Jurkat, Clone E6-1 (cell line): ENCODE measurements around the gene FKBP2.

Experiments used
- DNase-seq: peaks from one replicate; pipeline ENCODE4 v3.0.0-alpha.2; 2011; ENCODE audit warnings: low read depth, low spot score
- H3K4me3 ChIP-seq: 2 replicates; pipeline ENCODE4 v1.5.1; 2011; ENCODE audit warnings: mild to moderate bottlenecking, low read length, control low read depth, moderate library complexity

The FKBP2 gene

DNA sequence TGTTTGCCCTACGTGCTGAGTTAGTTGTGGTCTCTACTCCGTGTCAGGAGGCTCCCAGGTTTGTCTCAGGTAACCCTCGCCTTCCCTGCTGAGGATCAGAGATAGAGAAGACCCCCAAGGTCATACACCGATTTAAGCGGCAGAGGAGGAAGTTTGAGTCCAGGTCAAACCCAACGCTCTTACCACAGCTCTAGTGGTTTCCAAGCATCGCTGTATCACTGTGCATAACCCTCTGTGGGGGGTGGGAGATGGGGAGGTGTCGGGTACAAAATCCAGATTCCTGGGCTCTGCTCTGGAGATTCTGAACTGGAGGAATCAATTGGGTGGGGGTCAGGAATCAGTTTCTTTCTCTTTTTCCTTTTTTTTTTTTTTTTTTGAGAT lies 9.9 kb upstream of the FKBP2 start:
- DNase-seq = no peak

DNA sequence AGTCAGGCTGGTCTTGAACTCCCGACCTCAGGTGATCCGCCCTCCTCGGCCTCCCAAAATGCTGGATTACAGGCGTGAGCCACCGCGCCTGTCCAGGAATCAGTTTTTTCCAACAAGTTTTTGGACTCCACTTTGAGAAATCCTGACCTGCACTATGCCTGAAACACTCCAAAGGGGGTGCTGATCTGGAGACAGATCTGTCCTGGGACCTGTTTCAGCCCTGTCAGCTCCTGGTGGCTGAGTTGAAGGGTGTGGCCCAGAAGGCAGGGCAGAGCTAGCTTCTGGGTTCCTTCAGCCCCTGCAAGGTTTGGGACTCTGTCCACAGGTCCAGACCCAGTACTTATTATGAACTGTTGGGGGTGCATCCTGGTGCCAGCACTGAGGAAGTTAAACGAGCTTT lies 9.3 kb upstream of the FKBP2 start:
- DNase-seq = no peak
- H3K4me3 ChIP-seq = no peak overlapping the region

More for the DNA sequence above, 9.9 kb upstream of the FKBP2 start:
- H3K4me3 ChIP-seq = peak overlapping the region; percentile 60

DNA sequence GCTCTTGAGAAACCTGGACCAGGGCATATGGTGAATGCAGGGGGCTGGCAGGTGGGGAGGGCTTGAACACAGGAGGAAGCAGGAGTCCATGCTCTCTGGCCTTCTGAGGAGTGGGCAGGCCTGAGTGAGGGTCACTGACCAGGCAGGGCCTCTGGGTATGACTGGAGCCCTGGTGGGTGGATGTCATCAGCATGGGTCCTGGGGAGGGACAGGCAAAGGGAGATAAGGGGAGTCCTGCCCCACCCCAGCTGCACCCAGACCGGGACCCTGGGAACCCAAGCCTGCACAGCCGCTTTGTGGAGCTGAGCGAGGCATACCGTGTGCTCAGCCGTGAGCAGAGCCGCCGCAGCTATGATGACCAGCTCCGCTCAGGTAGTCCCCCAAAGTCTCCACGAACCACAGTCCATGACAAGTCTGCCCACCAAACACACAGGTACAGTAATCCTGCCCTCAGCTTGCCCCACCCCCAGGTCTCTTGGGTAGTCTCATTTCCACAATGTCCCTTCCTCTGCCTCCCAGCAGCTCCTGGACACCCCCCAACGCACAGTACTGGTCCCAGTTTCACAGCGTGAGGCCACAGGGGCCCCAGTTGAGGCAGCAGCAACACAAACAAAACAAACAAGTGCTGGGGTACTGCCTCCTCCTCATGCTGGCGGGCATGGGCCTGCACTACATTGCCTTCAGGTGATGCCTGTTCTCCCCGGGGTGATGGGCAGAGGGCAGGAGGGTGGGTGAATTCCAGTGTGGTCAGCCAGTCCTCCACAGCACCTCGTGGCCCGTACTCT lies 8.5 kb upstream of the FKBP2 start:
- H3K4me3 ChIP-seq = no peak overlapping the region
- no peak for DNase-seq

- no peak for DNase-seq
- H3K4me3 ChIP-seq = no peak overlapping the region
Observed at GRCh38 chr11:64232967-64233315, 8.0 kb upstream of the FKBP2 start.

- no peak for DNase-seq
- peak within 1 kb of the TSS; percentile 60 for H3K4me3 ChIP-seq
Observed at GRCh38 chr11:64233913-64234586, 6.8 kb upstream of the FKBP2 start, which contains the start of gene VEGFB. TSS of gene VEGFB (plus strand) at chr11:64234584. CDS start at chr11:64234834, 250 bp downstream.

GRCh38 chr11:64234647-64235379 lies 6.1 kb upstream of the FKBP2 start:
- peak overlapping the region; percentile 60 for H3K4me3 ChIP-seq
- no peak for DNase-seq

- no peak for DNase-seq
- H3K4me3 ChIP-seq = peak overlapping the region; percentile 60
Observed at GRCh38 chr11:64235437-64236161, 5.3 kb upstream of the FKBP2 start.

DNA sequence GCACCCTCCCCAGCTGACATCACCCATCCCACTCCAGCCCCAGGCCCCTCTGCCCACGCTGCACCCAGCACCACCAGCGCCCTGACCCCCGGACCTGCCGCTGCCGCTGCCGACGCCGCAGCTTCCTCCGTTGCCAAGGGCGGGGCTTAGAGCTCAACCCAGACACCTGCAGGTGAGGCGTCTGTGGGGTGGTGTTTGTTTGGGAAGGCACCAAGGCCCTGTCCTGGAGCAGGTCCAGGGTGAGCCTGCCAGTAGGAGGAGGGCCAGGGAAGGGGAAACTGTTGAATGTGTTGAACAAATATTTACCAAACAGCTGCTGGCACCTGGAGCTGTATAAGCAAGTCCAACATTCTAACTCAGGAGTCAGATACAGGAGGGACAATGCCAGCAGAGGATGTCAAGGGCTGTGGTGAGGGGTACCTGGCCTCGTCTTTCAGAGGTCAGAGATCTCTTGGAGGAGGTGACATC lies 3.4 kb upstream of the FKBP2 start:
- no peak overlapping the region for H3K4me3 ChIP-seq
- no peak for DNase-seq

- DNase-seq = no peak
- no peak overlapping the region for H3K4me3 ChIP-seq
Observed at GRCh38 chr11:64238076-64238475, 2.8 kb upstream of the FKBP2 start.

DNA sequence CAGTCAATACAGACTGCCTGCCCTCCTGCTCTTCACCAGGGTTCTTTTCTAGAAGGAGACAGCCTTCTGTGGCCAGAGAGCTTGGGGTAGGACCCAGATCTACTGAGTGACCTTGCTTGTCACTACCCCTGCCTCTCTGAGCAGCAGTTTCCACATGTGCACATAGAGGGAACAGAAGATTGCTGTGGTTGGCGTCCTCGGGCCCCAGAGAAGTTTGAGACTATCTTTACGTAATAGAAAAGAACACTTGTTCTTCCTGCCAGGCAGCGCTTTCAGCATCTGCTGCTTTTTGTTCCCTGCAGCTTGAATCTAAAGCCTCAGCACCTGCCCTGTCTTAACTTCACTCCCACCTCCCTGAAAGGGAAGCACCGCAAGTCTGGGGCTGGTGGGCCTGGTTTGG lies 1.9 kb upstream of the FKBP2 start:
- no peak overlapping the region for H3K4me3 ChIP-seq
- DNase-seq = no peak

- DNase-seq = no peak
- H3K4me3 ChIP-seq = peak overlapping the region; percentile 66
Observed at GRCh38 chr11:64239662-64240434, 1.0 kb upstream of the FKBP2 start.

GRCh38 chr11:64241241-64241490 lies 271 bp downstream of the FKBP2 start:
- DNase-seq = peak; percentile 97
- peak overlapping the region; percentile 66 for H3K4me3 ChIP-seq

DNA sequence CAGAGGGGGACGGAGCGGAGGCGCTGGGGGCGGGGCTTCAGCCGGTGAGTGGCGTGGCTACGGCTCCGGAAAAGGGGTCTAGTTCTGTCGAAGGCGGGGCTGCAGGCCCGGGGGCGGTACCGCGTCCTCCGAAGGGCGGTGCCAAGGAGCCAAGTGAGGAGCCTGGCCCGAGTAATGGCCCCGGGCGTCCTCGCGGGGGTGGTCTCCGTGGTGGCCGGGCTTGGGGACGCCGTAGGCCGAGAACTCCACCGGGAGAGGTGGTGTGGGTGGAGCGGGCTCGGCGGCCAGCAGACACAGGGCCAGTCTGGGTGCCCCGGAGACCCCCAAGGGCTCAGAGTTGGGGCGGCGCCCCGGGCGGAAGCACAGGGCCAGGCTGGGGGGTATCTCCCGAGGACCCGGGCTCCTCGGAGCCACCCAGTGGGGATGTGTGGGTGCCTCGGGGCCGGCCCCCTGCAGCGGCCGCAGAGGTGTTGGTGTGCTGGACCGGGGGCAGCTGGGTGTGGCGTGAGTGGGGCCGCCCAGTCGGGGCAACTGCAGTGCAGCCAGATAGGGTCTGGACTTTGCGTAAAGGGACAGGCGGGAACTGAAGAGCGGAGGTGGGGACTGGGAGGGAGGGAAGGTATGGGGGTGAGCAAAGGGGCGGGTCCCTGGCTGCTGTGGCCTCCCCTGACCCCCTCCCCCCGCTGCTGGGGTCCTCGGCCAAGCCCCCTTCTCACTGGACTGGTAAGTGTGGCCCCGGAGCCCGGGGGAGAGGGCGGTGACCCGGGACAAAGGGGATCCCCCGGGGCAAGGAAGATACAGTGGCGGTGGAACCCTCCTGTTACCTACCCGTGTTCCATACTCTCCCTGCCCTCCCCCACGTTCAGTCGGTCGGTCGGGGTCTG lies 838 bp downstream of the FKBP2 start:
- DNase-seq = no peak
- H3K4me3 ChIP-seq = peak overlapping the region; percentile 66

- DNase-seq = no peak
- H3K4me3 ChIP-seq = no peak overlapping the region
Observed at GRCh38 chr11:64243236-64243854, 2.5 kb downstream of the FKBP2 start.

DNA sequence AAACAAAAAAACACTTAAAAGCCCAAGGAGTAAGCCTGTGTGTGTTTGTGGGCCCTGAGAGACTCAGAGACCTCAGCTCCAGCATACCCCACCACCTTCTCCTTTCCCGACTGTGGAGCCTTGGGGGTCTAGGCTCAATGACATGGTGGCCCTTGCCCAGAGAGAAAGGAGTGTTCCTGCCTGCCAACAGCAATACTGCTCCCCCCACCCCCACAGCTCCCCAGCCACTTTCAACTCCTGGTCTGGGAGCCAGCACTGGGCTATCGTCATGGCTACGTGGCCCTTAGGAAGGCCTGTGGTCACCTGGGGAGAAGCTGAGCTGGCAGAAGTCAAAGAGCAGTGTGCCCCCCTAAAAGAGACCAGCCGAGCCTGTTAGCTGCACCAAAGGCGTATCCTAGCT lies 3.2 kb downstream of the FKBP2 start:
- no peak overlapping the region for H3K4me3 ChIP-seq

GRCh38 chr11:64244966-64245365 lies 4.1 kb downstream of the FKBP2 start:
- peak overlapping the region; percentile 80 for H3K4me3 ChIP-seq
- DNase-seq = peak; percentile 46

More for the DNA sequence above, 3.2 kb downstream of the FKBP2 start:
- DNase-seq = no peak

- peak; percentile 62 for DNase-seq
- peak overlapping the region; percentile 80 for H3K4me3 ChIP-seq
Observed at GRCh38 chr11:64245401-64245796, 4.5 kb downstream of the FKBP2 start.
